ENCODE data around the gene SEC24D. TPM values are rescaled to one million over a fixed set of nuclear protein-coding genes. Genes with fewer than 3 reads are reported as not detected.

Gene SEC24D
- total and polyA plus RNA-seq, 4 donors = 11.4 to 77.2 (median 52.0) TPM

DNA sequence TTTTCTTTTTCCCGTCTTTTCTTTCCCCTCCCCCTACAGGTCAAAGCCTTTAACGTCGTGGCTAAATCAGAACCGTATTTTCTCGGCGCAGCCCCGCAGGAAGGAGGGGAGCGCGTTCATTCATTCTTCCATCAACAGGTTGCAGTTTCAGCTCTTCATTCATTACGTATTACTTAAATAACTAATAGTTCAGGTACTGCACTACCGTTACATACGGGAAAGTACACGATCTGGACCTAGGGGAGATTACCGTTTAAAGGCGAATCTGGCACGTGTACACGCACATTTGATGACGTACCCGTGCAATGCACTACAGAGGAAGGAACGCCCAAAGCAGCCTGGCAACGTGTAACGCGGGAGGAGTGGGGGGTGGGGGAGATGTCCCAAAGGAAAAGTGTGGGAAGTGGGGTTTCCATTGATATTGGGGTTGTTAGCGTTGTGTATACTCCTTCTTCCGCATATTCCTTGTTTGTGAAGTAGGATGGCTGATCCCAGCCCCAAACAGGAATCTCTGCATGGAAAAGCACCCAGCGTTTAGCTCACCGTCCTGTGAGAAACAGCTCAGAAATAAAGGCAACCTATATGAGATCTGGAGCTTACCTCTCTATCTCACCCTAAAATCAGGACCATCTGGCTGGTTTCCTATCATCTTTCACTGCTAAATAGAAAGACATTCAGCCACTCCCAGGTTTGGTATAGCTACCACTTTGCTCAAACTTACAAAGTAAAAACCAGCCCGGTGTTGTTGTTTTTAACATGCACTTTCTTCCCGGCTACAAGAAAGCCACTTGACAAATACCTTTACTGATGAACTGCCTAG, 585 bp upstream of the SEC24D start:
- Histone ChIP-seq H3K9ac (ENCODE audit: insufficient read depth in 1 of 2, low read length in 2 of 2) (peak overlapping the region; percentile 58 to 86), H3K4me1 (ENCODE audit: control insufficient read depth in 5 of 5, insufficient read depth in 5 of 5, low read length in 5 of 5) (peaks cover 0 to 11% (median 1%) of the 10 kb centered on the region in 5 donors), H3K27me3 (ENCODE audit: control insufficient read depth in 3 of 3, insufficient read depth in 3 of 3, low read length in 2 of 3) (no peaks in the 10 kb centered on the region), H3K4me3 (peak overlapping the region; percentile 98), H3K9me3 (ENCODE audit: control insufficient read depth in 4 of 4, insufficient read depth in 3 of 4, low read length in 3 of 4) (no peaks in the 10 kb centered on the region), H3K36me3 (ENCODE audit: control insufficient read depth in 4 of 4, insufficient read depth in 4 of 4, low read length in 4 of 4) (peaks cover 5 to 15% (median 10%) of the 10 kb centered on the region in 4 donors), H3K27ac (ENCODE audit: low read depth in 1 of 2, low read length in 1 of 2) (peak overlapping the region; percentile 51 to 99)
- TF ChIP-seq, protein P1, sequence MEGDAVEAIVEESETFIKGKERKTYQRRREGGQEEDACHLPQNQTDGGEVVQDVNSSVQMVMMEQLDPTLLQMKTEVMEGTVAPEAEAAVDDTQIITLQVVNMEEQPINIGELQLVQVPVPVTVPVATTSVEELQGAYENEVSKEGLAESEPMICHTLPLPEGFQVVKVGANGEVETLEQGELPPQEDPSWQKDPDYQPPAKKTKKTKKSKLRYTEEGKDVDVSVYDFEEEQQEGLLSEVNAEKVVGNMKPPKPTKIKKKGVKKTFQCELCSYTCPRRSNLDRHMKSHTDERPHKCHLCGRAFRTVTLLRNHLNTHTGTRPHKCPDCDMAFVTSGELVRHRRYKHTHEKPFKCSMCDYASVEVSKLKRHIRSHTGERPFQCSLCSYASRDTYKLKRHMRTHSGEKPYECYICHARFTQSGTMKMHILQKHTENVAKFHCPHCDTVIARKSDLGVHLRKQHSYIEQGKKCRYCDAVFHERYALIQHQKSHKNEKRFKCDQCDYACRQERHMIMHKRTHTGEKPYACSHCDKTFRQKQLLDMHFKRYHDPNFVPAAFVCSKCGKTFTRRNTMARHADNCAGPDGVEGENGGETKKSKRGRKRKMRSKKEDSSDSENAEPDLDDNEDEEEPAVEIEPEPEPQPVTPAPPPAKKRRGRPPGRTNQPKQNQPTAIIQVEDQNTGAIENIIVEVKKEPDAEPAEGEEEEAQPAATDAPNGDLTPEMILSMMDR (IDR thresholded peaks at IDR 0.05; ENCODE audit: control extremely low read depth, extremely low read depth) = no peak
- WGBS, 2 donors = 3 to 7% methylated on average over 24 to 29 of the region's 29 CpGs
- peak; percentile 25 for ATAC-seq (ENCODE audit: insufficient read depth, low FRiP score)
- peak; percentile 69 to 81 (median 70) for DNase-seq

DNA sequence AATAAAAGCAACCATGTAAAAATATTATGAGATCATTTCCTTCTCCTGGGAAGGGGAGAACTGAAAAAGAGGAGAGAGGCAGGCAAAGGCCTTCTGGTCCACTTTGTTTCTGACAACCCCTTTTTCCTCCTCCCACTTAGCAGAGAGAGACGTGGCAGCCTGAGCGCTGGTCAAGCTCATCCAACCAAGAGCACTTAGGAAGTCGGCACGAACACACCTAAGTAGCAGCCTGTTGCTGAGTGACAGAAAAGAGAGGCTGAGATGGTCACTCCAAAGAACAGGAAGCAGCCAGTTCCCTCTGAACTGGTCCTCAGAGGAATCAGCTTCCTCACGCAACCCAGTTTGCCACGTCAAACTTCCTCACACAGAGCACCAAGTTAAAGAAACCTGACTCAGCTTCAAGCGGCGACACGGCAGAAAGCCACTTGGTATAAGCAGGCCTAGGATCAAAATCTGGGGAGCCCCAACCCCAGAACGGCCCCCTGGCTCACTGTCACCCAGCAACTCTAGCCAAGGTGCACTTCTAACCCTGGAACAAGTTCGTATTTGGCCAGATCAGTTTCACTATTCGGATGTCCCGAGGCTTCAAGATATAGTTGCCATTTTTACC, 861 bp downstream of the SEC24D start:
- 0% methylated on average over 13 of the region's 13 CpGs for WGBS, 2 donors
- peaks cover 5 to 19% (median 13%) of the 10 kb centered on the region in 4 donors for H3K36me3 ChIP-seq (ENCODE audit: control insufficient read depth in 4 of 4, insufficient read depth in 4 of 4, low read length in 4 of 4)
- peak; percentile 62 to 88 (median 84) for DNase-seq
- peak overlapping the region; percentile 88 to 99 for H3K27ac ChIP-seq (ENCODE audit: low read depth in 1 of 2, low read length in 1 of 2)
- TF ChIP-seq, protein P1 (IDR thresholded peaks at IDR 0.05; ENCODE audit: control extremely low read depth, extremely low read depth) = no peak
- peak; percentile 84 for ATAC-seq (ENCODE audit: insufficient read depth, low FRiP score)
- peak overlapping the region; percentile 91 to 96 for H3K9ac ChIP-seq (ENCODE audit: insufficient read depth in 1 of 2, low read length in 2 of 2)
- H3K27me3 ChIP-seq (ENCODE audit: control insufficient read depth in 3 of 3, insufficient read depth in 3 of 3, low read length in 2 of 3) = no peaks in the 10 kb centered on the region
- peak overlapping the region; percentile 98 for H3K4me3 ChIP-seq
- no peaks in the 10 kb centered on the region for H3K9me3 ChIP-seq (ENCODE audit: control insufficient read depth in 4 of 4, insufficient read depth in 3 of 4, low read length in 3 of 4)
- H3K4me1 ChIP-seq (ENCODE audit: control insufficient read depth in 5 of 5, insufficient read depth in 5 of 5, low read length in 5 of 5) = peaks cover 0 to 11% (median 1%) of the 10 kb centered on the region in 5 donors

- no peak overlapping the region for H3K4me3 ChIP-seq
- no peak overlapping the region for H3K9ac ChIP-seq (ENCODE audit: insufficient read depth in 1 of 2, low read length in 2 of 2)
- H3K27me3 ChIP-seq (ENCODE audit: control insufficient read depth in 3 of 3, insufficient read depth in 3 of 3, low read length in 2 of 3) = no peaks in the 10 kb centered on the region
- H3K9me3 ChIP-seq (ENCODE audit: control insufficient read depth in 4 of 4, insufficient read depth in 3 of 4, low read length in 3 of 4) = no peaks in the 10 kb centered on the region
- no peak for ATAC-seq (ENCODE audit: insufficient read depth, low FRiP score)
- TF ChIP-seq, protein P1 (IDR thresholded peaks at IDR 0.05; ENCODE audit: control extremely low read depth, extremely low read depth) = no peak
- 72 to 90% methylated on average over 4 of the region's 4 CpGs for WGBS, 2 donors
- H3K36me3 ChIP-seq (ENCODE audit: control insufficient read depth in 4 of 4, insufficient read depth in 4 of 4, low read length in 4 of 4) = peaks cover 5 to 23% (median 17%) of the 10 kb centered on the region in 4 donors
- H3K27ac ChIP-seq (ENCODE audit: low read depth in 1 of 2, low read length in 1 of 2) = no peak overlapping the region
- H3K4me1 ChIP-seq (ENCODE audit: control insufficient read depth in 5 of 5, insufficient read depth in 5 of 5, low read length in 5 of 5) = peaks cover 0 to 11% (median 1%) of the 10 kb centered on the region in 5 donors
- DNase-seq = no peak
Observed at GRCh38 chr4:118834070-118834469, 1.9 kb downstream of the SEC24D start.
